ENCODE results near the gene CASK.
"Not testable (repeated sequence)": the region's sequence is repeated elsewhere in the genome, so short reads cannot be mapped to it uniquely, and the experiment has no call there.

Gene CASK

DNA sequence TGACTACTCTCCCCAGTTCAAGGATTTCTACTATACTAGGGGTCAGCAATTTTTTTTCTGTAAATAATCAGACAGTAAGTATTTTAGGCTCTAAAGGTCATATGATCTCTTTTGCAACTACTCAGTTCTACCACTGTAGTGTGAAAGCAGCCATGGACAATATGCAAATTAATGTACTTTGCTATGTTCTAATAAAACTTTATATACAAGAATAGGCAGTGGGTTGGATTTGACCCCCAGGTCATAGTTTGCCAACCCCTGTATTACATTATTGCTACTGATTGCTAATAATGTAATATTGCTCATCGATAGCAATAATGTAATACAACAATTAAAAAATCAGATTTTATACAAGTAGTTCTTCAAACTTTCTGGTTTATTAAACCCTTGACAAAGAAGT lies 293.8 kb downstream of the CASK start:
- DNase-seq (ENCODE audit: low read depth): no peak

DNA sequence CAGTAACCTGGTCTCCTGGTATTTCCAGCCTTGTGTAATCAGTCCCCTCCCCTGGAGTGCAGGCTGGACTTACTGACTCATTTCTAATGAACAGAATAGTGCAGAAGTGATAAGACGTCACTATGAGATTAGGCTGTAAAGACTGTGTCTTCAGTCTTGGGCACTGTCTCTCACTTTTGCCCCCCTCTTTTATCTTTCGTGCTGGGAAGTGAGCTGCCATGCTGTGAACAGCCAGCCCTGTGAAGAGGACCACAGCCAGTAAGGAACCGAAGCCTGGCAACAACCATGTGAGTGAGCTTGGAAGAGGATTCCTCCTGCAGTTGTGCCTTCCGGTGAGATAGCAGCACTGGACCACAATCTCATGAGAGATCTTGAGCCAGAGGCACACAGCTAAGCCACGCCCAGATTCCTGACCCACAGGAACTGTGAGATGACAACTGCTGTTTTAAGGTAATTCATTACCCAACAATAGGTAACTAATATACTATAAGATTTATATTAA lies 302.1 kb downstream of the CASK start:
- DNase-seq (ENCODE audit: low read depth): no peak

DNA sequence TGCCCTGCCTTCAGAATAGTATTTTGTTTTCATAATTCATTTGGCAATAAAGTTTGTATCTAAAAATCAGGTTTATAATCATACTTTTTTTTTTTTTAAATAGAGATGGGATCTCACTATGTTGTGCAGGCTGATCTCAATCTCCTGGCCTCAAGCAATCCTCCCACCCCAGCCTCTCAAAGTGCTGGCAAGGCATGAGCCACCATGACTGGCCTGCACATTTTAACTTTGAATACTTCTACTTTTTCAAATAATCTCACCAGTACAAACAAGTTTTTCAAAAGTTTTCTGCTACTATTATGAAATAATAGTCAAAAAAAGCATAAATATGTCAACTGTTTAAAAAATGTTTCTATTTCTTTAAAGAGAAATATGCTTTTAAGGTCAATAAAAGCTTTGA lies 304.1 kb downstream of the CASK start:
- DNase-seq (ENCODE audit: low read depth): no peak

GRCh38 chrX:41616935-41617334 lies 306.4 kb downstream of the CASK start:
- DNase-seq (ENCODE audit: low read depth): no peak

DNA sequence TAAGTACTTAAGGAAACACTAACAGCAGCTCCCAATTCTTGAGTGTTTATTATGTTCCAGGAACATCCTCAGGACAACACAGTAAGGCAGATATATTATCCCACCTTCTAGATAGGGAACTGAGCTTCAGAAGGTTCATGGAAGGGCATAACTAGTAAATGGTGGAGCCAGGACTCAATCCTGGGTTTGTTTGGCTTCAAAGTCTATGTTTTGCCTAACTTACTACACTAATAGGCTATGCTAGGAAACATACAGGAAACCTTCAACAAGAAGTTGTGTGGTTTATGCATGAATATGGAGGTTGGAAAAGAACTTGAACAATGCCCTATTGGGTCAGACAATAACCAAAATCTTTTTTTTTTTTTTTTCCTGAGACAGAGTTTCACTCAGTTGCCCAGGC lies 307.1 kb downstream of the CASK start:
- DNase-seq (ENCODE audit: low read depth): no peak

DNA sequence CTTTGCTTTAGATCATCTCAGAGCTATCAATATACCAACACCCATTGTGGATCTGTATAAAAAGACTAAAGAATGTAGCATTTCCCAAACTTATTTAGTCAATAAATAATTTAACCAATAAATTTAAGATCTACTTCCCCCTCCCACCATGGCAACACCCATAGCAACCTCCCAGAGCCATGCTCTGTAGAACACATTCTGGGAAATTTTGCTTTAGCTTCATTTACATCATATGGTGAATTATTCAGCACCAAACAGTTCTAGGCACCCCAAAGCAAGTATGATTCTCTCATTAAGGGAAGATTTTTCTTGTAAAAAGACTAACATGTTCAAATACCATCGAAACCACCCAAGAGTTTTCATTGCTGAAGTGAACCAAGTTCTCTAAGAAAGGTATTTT lies 315.1 kb downstream of the CASK start:
- DNase-seq (ENCODE audit: low read depth): no peak

- DNase-seq (ENCODE audit: low read depth): no peak
These were observed 316.0 kb downstream of the CASK start for GRCh38 chrX:41607264-41607832.

DNA sequence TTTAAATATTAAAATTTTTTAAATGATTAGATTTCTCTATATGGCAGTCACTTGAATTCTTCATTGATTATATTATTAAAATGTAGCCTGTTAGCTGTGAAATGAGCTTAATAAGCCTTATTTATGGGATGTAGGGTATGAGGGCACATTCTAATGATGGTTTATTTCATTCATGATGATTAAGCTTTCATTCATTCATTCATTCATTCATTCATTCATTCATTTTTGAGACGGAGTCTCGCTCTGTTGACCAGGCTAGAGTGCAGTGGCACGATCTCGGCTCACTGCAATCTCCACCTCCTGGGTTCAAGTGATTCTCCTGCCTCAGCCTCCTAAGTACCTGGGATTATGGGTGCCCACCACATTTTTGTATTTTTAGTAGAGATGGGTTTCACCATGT lies 317.3 kb downstream of the CASK start:
- not testable (repeated sequence) for DNase-seq (ENCODE audit: low read depth)

DNA sequence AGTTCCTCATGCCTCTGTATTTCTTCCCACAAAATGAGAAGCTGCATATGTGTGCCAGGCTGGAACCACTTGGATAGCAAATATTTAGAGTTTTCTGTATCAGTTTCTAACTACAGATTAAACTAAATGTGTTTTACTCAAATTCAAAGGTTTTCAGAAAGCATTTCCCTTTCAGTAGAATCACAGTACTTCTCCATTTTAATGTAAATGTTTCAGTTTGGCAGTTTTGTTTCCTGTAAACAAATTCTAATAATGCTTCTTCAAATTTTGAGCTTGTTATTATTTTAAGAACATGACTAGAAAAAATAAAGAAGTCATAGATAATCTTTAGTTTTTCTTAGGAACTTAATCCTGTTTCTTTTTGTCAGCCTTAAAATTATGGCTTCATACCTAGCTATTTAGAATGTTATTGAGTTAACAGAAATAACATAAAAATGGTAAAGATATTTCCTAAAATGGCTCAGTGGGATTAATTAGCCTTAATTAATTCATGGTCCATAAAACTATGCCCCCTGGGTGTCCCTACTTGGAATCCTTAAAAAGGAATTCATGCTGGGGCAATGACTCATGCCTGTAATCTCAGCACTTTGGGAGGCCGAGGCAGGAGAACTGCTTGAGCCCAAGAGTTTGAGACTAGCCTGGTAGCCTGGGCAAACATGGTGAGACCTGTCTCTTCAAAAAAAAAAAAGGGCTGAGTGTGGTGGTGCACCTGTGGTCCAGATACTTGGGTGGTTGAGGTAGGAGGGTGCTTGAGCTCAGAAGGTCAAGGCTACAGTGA lies 318.4 kb downstream of the CASK start:
- DNase-seq (ENCODE audit: low read depth): no peak

- no peak for DNase-seq (ENCODE audit: low read depth)
These were observed 319.2 kb downstream of the CASK start for GRCh38 chrX:41604177-41604576.

DNA sequence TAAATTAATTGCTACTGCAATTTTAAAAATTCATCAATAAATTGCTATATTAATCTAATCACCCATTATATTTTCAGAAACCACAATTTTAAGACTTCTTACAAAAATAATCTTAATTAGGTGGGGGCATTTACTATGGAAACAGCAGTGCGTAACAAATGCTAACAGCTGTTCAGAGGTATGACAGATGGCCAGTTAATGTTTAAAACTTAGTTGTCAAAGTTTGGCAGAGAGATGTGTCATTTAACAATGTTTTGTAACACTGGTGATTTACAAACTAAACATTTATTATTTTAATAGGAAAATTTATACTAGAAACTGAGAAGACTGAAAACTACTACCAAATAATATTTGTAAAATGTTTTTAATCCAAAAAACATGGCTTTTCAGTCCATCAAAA lies 319.8 kb downstream of the CASK start:
- no peak for DNase-seq (ENCODE audit: low read depth)

GRCh38 chrX:41602816-41603345 lies 320.5 kb downstream of the CASK start:
- no peak for DNase-seq (ENCODE audit: low read depth)

DNA sequence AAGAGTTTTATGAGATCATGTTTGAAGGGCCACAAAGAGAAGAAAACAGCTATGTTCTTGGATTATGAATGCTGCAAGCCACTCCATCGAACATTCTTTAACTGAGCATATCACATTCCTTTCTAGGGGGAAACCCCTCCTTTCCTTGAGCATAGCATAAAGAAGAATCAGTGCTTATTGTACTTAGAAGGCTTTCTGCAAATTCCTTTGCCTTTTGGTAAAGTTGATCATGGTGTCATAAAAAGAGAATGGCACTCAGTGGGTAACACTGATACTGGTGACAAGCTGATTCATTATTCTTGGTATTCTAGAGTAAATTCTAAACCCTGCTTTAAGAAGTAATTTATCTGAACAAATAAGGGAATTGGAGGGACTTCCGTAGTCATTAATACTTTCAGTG lies 323.1 kb downstream of the CASK start:
- DNase-seq (ENCODE audit: low read depth): no peak

- no peak for DNase-seq (ENCODE audit: low read depth)
These were observed 323.8 kb downstream of the CASK start for GRCh38 chrX:41599507-41599906.

DNA sequence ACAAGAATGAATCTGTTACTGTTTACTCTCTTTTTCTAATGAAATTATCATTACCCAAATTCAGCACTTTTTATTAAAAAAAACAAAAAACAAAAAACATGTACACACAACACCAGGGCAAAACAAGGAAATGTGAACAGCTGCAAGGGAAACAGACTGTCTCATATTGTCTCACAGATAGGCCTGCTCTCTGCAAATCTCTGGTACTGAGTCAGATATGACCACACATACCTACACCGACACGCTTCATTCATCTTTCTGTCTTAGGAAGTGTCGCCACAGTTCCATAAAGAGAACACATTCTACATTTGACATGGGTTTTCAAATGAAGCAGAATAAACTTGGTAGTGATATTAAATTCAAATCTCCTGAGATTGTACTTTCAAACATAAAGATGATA lies 326.8 kb downstream of the CASK start:
- no peak for DNase-seq (ENCODE audit: low read depth)

- DNase-seq (ENCODE audit: low read depth): no peak
These were observed 328.7 kb downstream of the CASK start for GRCh38 chrX:41594634-41595033.

DNA sequence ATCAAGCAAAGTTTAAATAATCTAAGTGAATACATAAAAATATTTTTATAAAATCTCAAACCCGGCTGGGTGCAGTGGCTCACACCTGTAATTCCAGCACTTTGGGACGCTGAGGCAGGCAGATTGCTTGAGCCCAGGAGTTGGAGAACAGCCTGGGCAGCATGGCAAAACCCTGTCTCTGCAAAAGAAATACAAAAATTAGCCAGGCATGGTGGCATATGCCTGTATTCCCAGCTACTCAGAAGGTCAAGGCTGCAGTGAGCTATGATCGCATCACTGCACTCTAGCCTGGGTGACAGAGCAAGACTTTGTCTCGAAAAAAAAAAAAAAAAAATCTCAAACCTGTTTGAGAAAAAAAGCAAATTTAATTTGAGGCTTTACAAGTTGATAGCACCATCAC lies 331.4 kb downstream of the CASK start:
- no peak for DNase-seq (ENCODE audit: low read depth)

GRCh38 chrX:41590641-41591040 lies 332.7 kb downstream of the CASK start:
- DNase-seq (ENCODE audit: low read depth): no peak

DNA sequence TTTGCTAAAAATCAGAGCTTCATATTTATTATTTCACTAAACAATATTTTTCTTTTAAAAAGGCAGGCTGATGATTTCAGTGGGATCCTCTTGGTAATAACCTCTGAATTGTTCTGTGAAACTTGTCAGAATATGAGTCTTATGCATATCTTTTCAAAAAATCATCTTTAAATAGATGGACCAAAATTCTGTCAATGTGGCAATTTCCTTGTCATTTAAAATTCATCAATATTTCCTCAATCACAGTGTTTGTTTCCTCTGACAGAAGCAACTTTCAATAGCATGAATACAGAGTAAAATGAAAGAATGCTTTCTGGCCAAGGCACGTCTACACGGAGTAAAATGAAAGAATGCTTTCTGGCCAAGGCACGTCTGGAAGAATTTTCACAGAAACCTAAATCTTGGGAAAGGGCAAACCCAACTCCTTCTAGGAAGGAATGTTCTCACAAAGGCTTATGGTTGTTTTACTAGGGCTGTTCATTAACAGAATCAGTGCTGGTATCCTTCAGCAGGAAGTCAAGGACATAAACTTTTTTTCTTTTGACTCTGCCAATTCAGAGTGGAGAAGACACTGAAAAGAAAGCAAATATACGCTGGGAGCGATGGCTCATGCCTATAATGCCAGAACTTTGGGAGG lies 333.6 kb downstream of the CASK start:
- DNase-seq (ENCODE audit: low read depth): no peak

GRCh38 chrX:41588271-41588670 lies 335.1 kb downstream of the CASK start:
- no peak for DNase-seq (ENCODE audit: low read depth)

DNA sequence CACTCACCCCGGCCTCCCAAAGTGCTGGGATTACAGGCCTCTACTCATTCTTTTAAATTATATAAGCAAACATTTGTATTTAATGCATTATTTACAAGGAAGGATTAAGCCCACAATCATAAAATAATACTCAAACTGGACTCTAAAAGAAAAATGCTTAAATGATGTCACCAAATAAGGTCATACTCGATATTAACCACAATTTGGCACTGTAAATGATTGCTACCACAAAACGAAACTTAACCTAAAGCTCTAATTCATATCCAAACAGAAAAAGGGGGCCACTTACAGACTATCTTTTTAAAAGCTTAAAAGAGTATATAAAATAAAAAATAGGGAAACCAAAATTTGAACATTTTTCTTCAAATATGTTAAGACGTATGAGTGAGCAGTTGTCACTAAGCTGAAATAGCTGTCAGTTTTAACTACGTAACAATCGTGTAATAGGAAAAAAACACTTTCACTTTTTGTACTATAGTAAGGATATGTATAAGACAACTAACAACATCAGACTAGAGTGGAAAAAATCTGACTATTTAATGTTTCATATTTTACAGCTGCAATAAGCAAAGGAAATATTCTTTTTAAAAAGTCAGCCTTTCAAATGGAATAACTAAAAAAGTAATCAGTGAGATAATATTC lies 342.8 kb downstream of the CASK start:
- DNase-seq (ENCODE audit: low read depth): no peak

GRCh38 chrX:41563876-41564275 lies 359.5 kb downstream of the CASK start:
- no peak for DNase-seq (ENCODE audit: low read depth)

DNA sequence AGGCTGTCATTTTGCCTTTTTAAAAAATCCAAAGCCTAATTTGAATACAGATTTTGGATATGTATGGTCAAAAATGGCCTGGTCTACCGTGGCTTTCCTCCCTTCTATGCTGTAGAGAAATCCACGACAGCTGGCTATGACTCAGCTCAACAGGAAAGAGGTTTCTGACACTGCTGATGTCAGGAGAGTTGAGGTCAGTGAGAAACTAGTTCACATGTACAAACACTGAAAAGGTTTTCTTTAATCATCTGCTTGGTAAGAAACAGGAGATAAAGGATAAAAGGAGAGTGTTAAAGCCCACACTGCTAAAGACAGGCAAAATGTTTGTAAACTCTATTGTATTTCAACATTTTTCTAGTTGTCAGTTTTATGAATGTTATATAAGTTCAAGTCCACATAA lies 362.3 kb downstream of the CASK start:
- DNase-seq (ENCODE audit: low read depth): no peak
